ENCODE data around the gene ISLR2. TPM values are rescaled to one million over a fixed set of nuclear protein-coding genes. Genes with fewer than 3 reads are reported as not detected.

The ISLR2 gene
- total RNA-seq, 1 donor from 2014 or later: not detected

- Mint-ChIP-seq H3K9me3 (no peaks in the 10 kb centered on the region), H3K27me3 (peaks cover 3% of the 10 kb centered on the region), H3K36me3 (ENCODE audit: low read depth) (no peaks in the 10 kb centered on the region), H3K4me1 (no peaks in the 10 kb centered on the region), H3K4me3 (no peak overlapping the region), H3K27ac (no peak overlapping the region)
- DNase-seq (no peak), ATAC-seq (ENCODE audit: low read depth) (no peak)
- TF ChIP-seq CTCF (IDR thresholded peaks at IDR 0.05): no peak
- intact Hi-C loops (cut with micrococcal nuclease): no loop called here
- ChIA-PET POLR2A (no interaction called here), CTCF (no interaction called here)
Observed at GRCh38 chr15:74171965-74172541, 41.7 kb downstream of the ISLR2 start.

DNA sequence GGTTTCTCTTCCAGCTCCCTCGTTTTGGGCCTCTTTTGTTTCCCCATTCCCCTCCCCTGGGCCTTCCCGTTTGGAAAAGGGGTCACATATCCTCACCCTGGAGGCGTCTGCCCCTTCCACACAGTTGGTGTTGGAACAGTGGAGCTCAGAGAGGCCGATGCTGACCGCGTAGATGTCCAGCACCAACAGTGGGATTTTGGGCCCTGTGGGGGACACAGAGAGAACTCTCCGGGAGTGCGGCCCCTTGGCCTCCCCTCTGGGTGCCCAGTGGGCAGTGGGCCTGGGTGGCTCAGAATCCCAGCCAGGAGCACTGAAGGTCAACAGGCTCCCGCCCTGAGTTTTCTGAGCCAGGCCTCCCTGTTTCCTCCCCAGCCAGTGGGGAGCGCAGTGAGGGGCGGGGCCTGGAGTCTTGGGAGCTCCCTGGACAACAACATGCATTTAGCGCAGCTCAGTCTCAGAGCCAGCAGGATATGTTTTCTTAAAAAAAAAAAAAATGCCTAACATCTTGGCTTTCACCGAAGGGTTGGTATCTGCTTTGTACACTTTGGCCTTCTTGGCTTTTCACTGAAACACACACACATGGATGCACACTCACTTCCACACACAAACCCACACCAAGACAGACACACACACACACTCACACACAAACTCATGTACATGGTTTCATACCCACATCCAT lies 42.5 kb downstream of the ISLR2 start:
- no peaks in the 10 kb centered on the region for H3K36me3 Mint-ChIP-seq (ENCODE audit: low read depth)
- intact Hi-C loops (cut with micrococcal nuclease): no loop called here
- H3K4me3 Mint-ChIP-seq: no peak overlapping the region
- POLR2A ChIA-PET: no interaction called here
- no peaks in the 10 kb centered on the region for H3K4me1 Mint-ChIP-seq
- peaks cover 4% of the 10 kb centered on the region for H3K27me3 Mint-ChIP-seq
- no peak for TF ChIP-seq CTCF (IDR thresholded peaks at IDR 0.05)
- ATAC-seq (ENCODE audit: low read depth): no peak
- H3K9me3 Mint-ChIP-seq: no peaks in the 10 kb centered on the region
- no peak for DNase-seq
- CTCF ChIA-PET: no interaction called here
- no peak overlapping the region for H3K27ac Mint-ChIP-seq

- Mint-ChIP-seq H3K9me3 (no peaks in the 10 kb centered on the region), H3K27ac (no peak within 1 kb of the TSS), H3K4me1 (no peaks in the 10 kb centered on the region), H3K27me3 (peaks cover 4% of the 10 kb centered on the region), H3K36me3 (ENCODE audit: low read depth) (no peaks in the 10 kb centered on the region), H3K4me3 (no peak within 1 kb of the TSS)
- CTCF ChIA-PET: no interaction called here
- no peak for TF ChIP-seq CTCF (IDR thresholded peaks at IDR 0.05)
- POLR2A ChIA-PET: no interaction called here
- DNase-seq (no peak), ATAC-seq (ENCODE audit: low read depth) (no peak)
- intact Hi-C loops (cut with micrococcal nuclease): no loop called here
Observed at GRCh38 chr15:74173380-74174218, 43.2 kb downstream of the ISLR2 start, which contains the start of gene ISLR. Gene ISLR (plus strand): TSS chr15:74173710. CDS start chr15:74174859, 1,149 bp downstream.

DNA sequence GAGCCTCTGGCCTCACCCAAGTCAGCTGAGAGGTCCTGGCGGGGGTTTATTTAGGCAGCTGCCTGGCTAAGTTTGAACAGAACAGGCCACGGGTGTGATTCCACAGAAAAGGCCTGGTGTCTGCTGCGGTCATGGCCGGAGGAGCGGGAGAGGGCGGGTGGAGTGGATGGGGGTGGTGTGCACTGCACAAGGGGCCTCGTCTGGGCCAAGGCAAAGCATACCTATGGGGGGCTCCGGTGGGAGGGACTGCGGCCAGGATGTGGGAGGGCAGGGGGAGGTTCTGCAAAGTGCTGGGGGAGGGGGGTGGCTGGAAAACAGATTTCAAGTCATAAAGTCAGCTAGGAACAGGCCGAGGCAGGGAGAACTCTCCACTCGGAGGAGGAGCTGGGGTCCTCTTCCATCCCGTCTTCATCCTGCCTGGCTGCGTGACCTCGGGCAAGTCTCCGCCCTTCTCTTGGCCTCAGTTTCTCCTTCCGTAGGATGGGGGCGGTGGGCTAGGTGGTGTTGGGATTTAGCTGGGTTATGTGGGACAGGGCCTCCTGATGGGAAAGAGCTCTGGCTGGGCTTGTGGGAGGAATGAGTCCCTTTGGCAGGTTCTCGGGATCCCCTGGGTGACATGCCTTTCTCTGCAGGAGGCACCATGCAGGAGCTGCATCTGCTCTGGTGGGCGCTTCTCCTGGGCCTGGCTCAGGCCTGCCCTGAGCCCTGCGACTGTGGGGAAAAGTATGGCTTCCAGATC lies 44.0 kb downstream of the ISLR2 start:
- Mint-ChIP-seq H3K27me3 (peaks cover 9% of the 10 kb centered on the region), H3K9me3 (no peaks in the 10 kb centered on the region)

More for the DNA sequence above, 44.0 kb downstream of the ISLR2 start:
- intact Hi-C loops (cut with micrococcal nuclease): no loop called here
- Mint-ChIP-seq H3K4me1 (no peaks in the 10 kb centered on the region), H3K4me3 (no peak overlapping the region), H3K36me3 (ENCODE audit: low read depth) (no peaks in the 10 kb centered on the region), H3K27ac (no peak overlapping the region)
- ATAC-seq (ENCODE audit: low read depth) (no peak), DNase-seq (no peak)
- no peak for TF ChIP-seq CTCF (IDR thresholded peaks at IDR 0.05)
- CTCF ChIA-PET: no interaction called here
- POLR2A ChIA-PET: no interaction called here
